Bronchial epithelial cell (primary cell): ENCODE results near the gene USP48. TPM values are rescaled to one million over a fixed set of nuclear protein-coding genes. Genes with fewer than 3 reads are reported as not detected.
A peak's percentile ranks its signal among the peaks of the same experiment; 100 is the strongest.

Source experiments
- DNase-seq: peaks from one replicate; pipeline ENCODE4 v3.0.0-alpha.2; 2010; ENCODE audit warnings: low read depth
- FAIRE-seq: peaks from 2 replicates; lab custom pipeline; 2011; peaks lifted over from hg19 to GRCh38; lab: Jason Lieb, UNC
- H3K27me3 ChIP-seq: 2 replicates; pipeline ENCODE4 v1.5.1; 2011; ENCODE audit warnings: low read length; ENCODE audit not compliant: control insufficient read depth, insufficient read depth
- H3K36me3 ChIP-seq: 2 replicates; pipeline ENCODE4 v1.5.1; 2011; ENCODE audit warnings: low read length; ENCODE audit not compliant: control insufficient read depth, insufficient read depth
- H3K4me3 ChIP-seq: 2 replicates; pipeline ENCODE4 v1.5.1; 2011; ENCODE audit warnings: mild to moderate bottlenecking, low read depth, low read length, control low read depth
- CTCF ChIP-seq: IDR thresholded peaks from 2 replicates; pipeline ENCODE4 v1.5.1; 2011; ENCODE audit warnings: mild to moderate bottlenecking, moderate library complexity, low read length, control low read depth, inconsistent platforms; ENCODE audit not compliant: insufficient read depth, severe bottlenecking
- total RNA-seq: library from RNA; depleted of rRNA; stranded (reverse); fragments of >200 nt; gene quantifications from 2 replicates; pipeline ENCODE4 v1.2.1, GENCODE V29; 2014

Gene USP48
- total RNA-seq, 1 donor from 2014 or later, result 23.4 TPM

- Histone ChIP-seq H3K36me3 (no peaks in the 10 kb centered on the region), H3K27me3 (no peaks in the 10 kb centered on the region), H3K4me3 (no peak overlapping the region)
- no peak for FAIRE-seq
- no peak for TF ChIP-seq CTCF
- no peak for DNase-seq
Observed at GRCh38 chr1:21639594-21640041, 143.3 kb downstream of the USP48 start.

GRCh38 chr1:21638531-21639341, 144.2 kb downstream of the USP48 start:
- FAIRE-seq (no peak), DNase-seq (peak; percentile 90)
- Histone ChIP-seq H3K36me3 (no peaks in the 10 kb centered on the region), H3K4me3 (no peak overlapping the region), H3K27me3 (no peaks in the 10 kb centered on the region)
- no peak for TF ChIP-seq CTCF

DNA sequence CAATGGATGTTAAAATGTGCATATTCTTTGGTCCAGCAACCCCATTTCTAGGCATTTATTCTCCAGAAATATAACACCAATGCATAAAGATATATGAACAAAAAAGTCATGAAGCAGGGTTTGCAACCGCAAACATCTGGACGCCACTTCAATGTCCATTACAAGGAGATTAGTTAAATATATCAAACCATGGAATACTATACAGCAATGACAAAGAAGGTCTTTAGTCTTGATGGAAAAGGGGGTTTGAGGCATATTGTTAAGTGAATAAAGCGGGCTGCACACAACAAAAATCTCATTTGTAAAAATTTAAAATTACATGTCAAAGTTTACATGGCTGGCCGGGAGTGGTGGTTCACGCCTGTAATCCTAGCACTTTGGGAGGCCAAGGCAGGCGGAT, 145.4 kb downstream of the USP48 start:
- FAIRE-seq (no peak), DNase-seq (no peak)
- Histone ChIP-seq H3K36me3 (no peaks in the 10 kb centered on the region), H3K27me3 (no peaks in the 10 kb centered on the region), H3K4me3 (no peak overlapping the region)
- TF ChIP-seq CTCF, result no peak

GRCh38 chr1:21636029-21636428, 146.9 kb downstream of the USP48 start:
- FAIRE-seq (no peak), DNase-seq (no peak)
- Histone ChIP-seq H3K36me3 (no peaks in the 10 kb centered on the region), H3K27me3 (no peaks in the 10 kb centered on the region), H3K4me3 (no peak overlapping the region)
- TF ChIP-seq CTCF, result no peak

DNA sequence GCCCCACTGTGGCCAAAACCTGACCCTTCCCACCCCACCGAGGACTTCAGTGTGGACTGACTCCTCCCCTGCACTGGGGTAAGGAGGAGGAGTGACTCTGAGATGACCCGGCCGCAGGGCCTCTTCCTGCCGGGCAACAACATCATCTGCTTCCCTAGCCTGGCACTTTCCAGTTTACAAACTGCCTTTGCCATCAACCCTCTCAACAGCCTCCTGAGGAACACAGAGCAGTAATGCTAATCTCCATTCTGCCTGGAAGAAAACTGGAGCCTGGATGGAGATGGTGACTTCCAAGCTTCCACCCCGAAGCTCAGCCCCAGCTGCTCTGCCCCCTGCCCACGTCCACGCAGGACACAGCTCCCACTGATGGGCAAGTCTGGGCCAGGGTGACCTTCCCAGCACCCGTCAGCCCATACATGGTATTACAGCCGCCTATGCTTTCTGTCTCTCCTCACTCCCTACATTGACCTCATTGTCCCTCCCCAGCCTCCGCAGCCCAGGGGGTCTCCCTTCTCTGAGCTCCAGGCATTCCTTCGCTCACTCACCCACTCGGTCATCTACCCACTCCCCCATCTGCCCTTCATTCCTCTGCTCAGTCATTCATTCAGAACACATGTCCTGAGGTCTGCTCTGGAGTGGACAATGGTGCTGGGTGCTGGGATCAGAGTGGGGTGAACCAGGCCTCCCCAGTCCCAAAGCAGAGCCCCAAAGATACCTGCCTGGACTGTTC, 148.0 kb downstream of the USP48 start:
- no peak for FAIRE-seq

More for the DNA sequence above, 148.0 kb downstream of the USP48 start:
- no peak for DNase-seq
- no peak for TF ChIP-seq CTCF
- Histone ChIP-seq H3K36me3 (no peaks in the 10 kb centered on the region), H3K4me3 (no peak overlapping the region), H3K27me3 (peaks cover under 1% of the 10 kb centered on the region)
